Measurements from ENCODE around the gene LTBP1.

The LTBP1 gene

GRCh38 chr2:33207151-33207740 lies 260.5 kb downstream of the LTBP1 start:
- DNase-seq, result no peak

DNA sequence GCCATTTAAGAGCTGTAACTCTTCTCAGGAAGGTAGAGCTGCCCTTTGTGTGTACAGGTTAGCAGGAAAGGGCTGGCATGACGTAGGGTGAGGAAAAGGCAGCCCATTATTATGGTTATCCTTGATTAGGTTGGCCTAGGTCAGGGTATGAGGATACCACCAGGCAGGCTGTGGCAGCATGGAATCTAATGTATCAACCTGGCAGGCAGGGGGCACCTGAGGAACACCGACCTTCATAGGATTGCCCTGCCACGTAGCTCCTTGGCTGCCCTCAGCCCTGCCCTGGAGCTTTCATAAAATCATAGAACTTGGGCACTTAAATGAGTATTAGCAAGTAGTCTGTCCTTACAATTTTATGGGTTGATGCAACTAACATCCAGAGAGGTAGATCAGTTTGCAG lies 261.6 kb downstream of the LTBP1 start:
- no peak for DNase-seq

DNA sequence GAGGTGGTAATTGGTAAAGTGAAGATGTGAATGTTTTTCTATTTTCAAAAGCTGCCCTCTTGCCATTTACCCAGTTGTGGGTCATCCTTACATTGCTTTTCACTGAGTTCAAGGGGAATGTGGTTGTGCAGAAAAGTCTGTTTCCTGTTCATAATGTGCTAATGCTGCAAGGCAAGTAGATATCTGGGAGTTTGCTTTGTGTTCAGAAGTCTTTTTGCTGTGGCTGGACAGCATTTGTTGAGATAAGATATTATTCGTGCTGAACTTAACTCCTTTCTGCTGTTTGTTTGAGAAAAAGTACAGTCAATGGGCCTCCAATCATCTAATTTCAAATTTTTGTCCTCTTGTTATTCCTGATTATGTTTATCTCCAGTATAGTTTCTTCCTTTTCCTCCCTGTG lies 263.2 kb downstream of the LTBP1 start:
- DNase-seq, result no peak

DNA sequence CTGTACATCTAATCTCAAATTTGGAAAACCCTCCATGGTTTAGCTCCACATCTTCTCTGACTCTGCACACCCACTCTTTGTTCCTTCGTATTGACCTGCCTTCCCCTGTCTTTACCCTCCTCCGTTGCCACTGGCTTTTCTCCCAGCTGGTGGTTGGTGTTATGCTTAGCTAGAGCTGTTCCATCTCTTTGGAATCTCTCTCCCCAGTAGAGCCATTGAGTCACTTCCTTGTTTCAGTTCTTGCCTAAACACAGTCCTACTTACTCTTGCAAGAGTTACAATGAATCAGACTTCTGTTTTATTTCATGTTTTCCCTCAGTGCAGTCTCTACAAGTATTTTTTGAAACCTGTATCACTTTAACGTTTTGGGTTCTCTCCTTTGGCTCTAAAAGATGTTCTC lies 263.9 kb downstream of the LTBP1 start:
- no peak for DNase-seq

- no peak for DNase-seq
Observed at GRCh38 chr2:33212151-33212550, 265.4 kb downstream of the LTBP1 start.

- no peak for DNase-seq
Observed at GRCh38 chr2:33213244-33213643, 266.5 kb downstream of the LTBP1 start.

- no peak for DNase-seq
Observed at GRCh38 chr2:33213648-33214047, 266.9 kb downstream of the LTBP1 start.

DNA sequence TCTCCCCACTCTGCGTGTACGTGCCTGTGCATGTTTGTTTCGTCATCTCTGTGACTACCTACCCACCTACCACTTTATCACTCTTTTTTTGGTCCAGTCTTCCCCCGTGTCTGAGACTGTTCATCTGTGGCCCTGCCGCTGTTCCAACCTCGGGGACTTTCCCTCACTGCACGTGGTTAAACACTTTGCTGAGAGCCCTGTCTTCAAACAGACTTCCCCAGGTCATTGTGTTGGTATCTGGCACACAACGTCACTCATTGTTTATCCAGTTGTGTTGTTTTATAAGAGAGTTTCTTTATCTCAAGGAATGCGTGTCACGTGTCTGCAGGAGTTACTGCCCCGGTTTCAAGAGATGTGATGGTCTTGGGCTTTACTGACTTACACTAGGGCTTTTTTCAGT lies 267.7 kb downstream of the LTBP1 start:
- DNase-seq, result no peak

GRCh38 chr2:33214857-33215256 lies 268.1 kb downstream of the LTBP1 start:
- no peak for DNase-seq

DNA sequence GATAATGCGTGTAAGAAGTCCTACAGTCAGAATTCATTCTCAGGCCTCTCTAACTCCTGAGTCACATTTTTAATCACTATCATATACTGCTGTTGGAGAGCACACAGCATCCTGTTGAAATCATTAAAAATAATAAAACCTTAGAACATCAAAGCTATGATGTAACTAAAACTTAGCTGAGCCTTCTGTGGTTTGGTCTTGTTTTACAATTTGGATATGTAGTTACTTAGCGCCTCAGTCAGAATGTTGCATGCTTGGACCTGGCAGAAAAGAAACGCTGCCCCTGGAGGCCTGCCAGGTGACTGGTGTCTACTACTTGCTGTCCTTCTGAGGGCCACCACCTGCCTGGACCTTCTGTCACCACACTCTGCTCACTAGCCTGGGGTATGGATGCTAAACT lies 268.5 kb downstream of the LTBP1 start:
- no peak for DNase-seq

- DNase-seq, result no peak
Observed at GRCh38 chr2:33215983-33216382, 269.2 kb downstream of the LTBP1 start.

- DNase-seq, result no peak
Observed at GRCh38 chr2:33216508-33217182, 269.9 kb downstream of the LTBP1 start.

DNA sequence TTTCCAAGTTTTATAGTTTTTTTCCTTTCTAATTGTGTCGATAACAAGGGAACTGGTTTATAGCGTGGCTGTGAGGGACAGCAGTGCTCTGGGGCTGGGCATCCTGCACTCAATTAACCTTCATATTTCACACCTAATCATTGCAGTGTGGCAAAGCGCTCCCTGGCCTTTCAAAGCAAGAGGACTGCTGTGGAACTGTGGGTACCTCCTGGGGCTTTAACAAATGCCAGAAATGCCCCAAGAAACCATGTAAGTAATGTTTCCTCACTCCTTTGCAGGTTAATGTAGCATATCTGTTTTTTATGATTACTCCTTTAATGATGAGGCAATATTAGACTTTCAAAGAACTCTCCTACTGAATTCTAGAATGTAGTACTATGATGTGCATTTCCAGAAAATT lies 270.7 kb downstream of the LTBP1 start:
- no peak for DNase-seq

DNA sequence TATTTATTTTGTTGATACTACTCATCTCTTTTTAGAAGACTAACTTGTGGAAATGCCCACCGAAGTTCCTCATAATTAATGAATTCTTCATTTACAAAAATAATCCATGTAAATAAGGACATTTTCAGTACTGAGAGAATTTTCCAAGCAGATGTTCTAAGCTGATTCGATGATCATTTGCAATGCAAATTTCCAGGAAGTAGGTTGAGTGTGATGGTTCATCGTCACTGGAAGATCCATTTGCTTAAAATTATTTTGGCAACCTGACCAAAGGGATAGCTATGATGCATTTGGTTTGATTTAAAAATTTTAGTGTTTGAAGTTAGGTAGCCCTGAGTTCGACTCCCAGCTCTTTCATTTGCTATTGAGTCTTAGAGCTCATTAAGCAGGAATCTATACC lies 272.4 kb downstream of the LTBP1 start:
- DNase-seq, result no peak

DNA sequence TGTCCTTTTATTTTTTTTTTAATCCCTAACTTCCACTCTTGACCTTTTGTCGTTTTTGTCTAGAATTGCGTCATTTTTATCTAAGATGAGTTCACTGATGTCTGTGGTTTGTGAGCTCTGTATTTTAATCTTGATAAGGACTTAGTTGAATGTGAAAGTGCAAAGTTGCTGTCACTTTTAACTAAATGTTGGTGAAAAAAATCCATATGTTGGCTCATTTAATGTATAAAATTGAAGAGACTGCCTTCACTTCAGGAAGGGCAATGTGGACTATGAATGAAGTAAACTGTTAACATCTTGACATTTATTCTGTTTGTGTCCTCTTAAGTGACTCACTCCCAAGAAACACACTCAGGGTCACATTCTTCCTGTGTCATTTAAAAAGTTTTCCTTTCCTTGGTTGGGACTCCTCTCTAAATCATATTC lies 273.1 kb downstream of the LTBP1 start:
- no peak for DNase-seq

DNA sequence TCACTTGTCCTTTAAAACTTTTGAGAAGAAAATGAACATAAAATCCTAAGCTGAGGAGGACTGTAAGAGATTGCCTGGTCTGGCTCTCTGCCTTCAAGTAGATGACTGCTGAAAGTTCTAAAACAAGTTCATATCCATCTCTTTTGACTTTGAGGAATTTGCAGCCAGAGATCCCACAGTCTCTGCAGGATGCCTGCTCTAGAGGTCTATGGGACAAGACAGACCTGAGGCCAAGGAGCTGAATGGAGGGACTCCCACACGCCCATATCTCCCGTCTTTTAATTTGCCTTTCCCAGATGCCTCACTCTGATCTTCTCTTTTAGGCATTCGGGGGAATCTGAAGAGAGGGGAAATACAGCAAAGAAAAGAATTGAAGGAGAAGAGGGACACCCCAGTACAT lies 273.8 kb downstream of the LTBP1 start:
- DNase-seq, result no peak

- no peak for DNase-seq
Observed at GRCh38 chr2:33221046-33221784, 274.5 kb downstream of the LTBP1 start.

- no peak for DNase-seq
Observed at GRCh38 chr2:33222309-33222708, 275.6 kb downstream of the LTBP1 start.

DNA sequence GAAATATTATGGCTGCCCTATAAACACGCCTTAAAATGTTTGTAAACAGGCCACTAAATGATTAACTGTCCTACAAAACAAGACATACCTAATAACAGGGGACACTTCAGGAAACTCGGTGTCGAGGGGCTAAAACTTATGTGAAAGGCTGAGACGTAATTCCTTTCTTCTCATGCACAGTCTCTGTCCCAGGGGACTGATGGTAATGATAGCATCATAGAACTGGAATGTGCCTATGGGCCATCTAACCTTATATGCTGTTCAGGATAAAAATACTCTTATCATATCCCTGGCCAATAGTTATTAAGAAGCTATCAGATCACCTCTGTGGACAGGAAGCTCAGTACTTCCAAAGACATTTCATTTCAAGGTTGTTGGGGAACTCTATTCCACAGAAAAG lies 277.1 kb downstream of the LTBP1 start:
- no peak for DNase-seq

GRCh38 chr2:33225350-33225749 lies 278.6 kb downstream of the LTBP1 start:
- DNase-seq, result no peak

GRCh38 chr2:33226546-33226945 lies 279.8 kb downstream of the LTBP1 start:
- no peak for DNase-seq

GRCh38 chr2:33229646-33230045 lies 282.9 kb downstream of the LTBP1 start:
- no peak for DNase-seq

DNA sequence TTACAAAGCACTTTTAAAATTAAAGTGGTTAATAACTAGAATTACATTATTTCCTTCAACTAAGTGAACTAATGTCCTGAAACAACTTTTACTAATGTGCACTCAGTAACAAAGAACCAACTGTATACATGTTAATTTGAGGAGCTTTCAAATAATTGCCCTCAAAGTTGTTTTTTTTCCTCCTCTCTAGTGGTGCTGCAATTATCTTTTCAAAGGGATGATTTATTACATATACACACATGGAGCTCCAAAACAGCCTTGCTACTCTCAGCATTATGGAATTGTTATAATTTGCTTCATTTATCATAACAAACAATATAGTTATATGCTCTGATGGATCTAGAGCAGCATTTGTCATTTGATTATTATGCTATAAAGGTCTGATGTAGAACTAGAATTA lies 283.4 kb downstream of the LTBP1 start:
- no peak for DNase-seq

GRCh38 chr2:33230842-33231241 lies 284.1 kb downstream of the LTBP1 start:
- DNase-seq, result no peak

Measured in CD4-positive, alpha-beta T cell treated with Interleukin-4 for 4 hours (primary cell).